Measurements from ENCODE around the gene LDHA. TPM values are rescaled to one million over a fixed set of nuclear protein-coding genes. Genes with fewer than 3 reads are reported as not detected.

LDHA gene
- total RNA-seq, 1 donor from 2014 or later = 695 TPM

Other genes starting within 250 kb of the LDHA start
- gene MRGPRX4, start 221.7 kb upstream of the LDHA start, total RNA-seq = not detected in 2 replicates
- not detected in 2 replicates for gene SAA4, start 157.8 kb upstream of the LDHA start, total RNA-seq
- not detected in 2 replicates for gene SAA2, start 145.9 kb upstream of the LDHA start, total RNA-seq
- gene SAA1, start 128.3 kb upstream of the LDHA start, total RNA-seq = not detected in 2 replicates
- gene HPS5, start 72.4 kb upstream of the LDHA start, total RNA-seq = 26.6 and 33.8 TPM in 2 replicates
- 52.4 and 60.7 TPM in 2 replicates for gene GTF2H1, start 72.0 kb upstream of the LDHA start, total RNA-seq
- not detected in 2 replicates for gene LDHC, start 17.8 kb downstream of the LDHA start, total RNA-seq
- not detected in 2 replicates for gene LDHAL6A, start 61.3 kb downstream of the LDHA start, total RNA-seq
- 38.7 and 51.8 TPM in 2 replicates for gene TSG101, start 132.4 kb downstream of the LDHA start, total RNA-seq
- 20.6 and 26.5 TPM in 2 replicates for gene UEVLD, start 194.2 kb downstream of the LDHA start, total RNA-seq
- gene MISFA, start 205.2 kb downstream of the LDHA start, total RNA-seq = 0.28 and 0.46 TPM in 2 replicates
- 14.4 and 19.0 TPM in 2 replicates for gene SPTY2D1, start 239.8 kb downstream of the LDHA start, total RNA-seq